ENCODE results near the gene NEXN. TPM values are rescaled to one million over a fixed set of nuclear protein-coding genes. Genes with fewer than 3 reads are reported as not detected.

NEXN gene
- polyA plus RNA-seq, 12 donors, result 153 to 531 (median 271) TPM

Other genes starting within 250 kb of the NEXN start
- gene ZZZ3, start 206.0 kb upstream of the NEXN start, polyA plus RNA-seq (ENCODE audit: insufficient read length in 12 of 12), result 10 to 100 TPM in 11 of 12 donors, not detected in 1; 20.0 to 41.7 (median 37.5) TPM
- 10 to 100 TPM in 11 of 12 donors, not detected in 1; 28.3 to 61.1 (median 38.1) TPM for gene USP33, start 128.8 kb upstream of the NEXN start, polyA plus RNA-seq (ENCODE audit: insufficient read length in 12 of 12)
- gene MIGA1, start 109.0 kb upstream of the NEXN start, polyA plus RNA-seq (ENCODE audit: insufficient read length in 12 of 12), result 10 to 100 TPM in 11 of 12 donors, 1 to 10 TPM in 1; 9.6 to 86.4 (median 12.9) TPM
- 100 to 1,000 TPM in 11 of 12 donors, not detected in 1; 135 to 243 (median 198) TPM for gene FUBP1, start 90.4 kb downstream of the NEXN start, polyA plus RNA-seq (ENCODE audit: insufficient read length in 12 of 12)
- gene DNAJB4, start 116.3 kb downstream of the NEXN start, polyA plus RNA-seq (ENCODE audit: insufficient read length in 12 of 12), result 100 to 1,000 TPM in 2 of 12 donors, 10 to 100 TPM in 9, not detected in 1; 71.6 to 109 (median 92.1) TPM
- 1 to 10 TPM in 11 of 12 donors, not detected in 1; 1.0 to 9.8 (median 1.6) TPM for gene GIPC2, start 157.3 kb downstream of the NEXN start, polyA plus RNA-seq (ENCODE audit: insufficient read length in 12 of 12)